H9 (cell line): ENCODE measurements around the gene WDR33. TPM values are rescaled to one million over a fixed set of nuclear protein-coding genes. Genes with fewer than 3 reads are reported as not detected.
A peak's percentile ranks its signal among the peaks of the same experiment; 100 is the strongest.

Source experiments
- DNase-seq: peaks from one replicate; pipeline ENCODE4 v3.0.0-alpha.2; 2017
- H2AFZ ChIP-seq: one replicate; pipeline ENCODE4 v1.6.1; 2013; ENCODE audit warnings: mild to moderate bottlenecking, low read length, control low read depth, moderate library complexity
- H2AK5ac ChIP-seq: 2 replicates; pipeline ENCODE4 v1.6.1; 2013; ENCODE audit warnings: low read length, control low read depth, mixed read lengths; ENCODE audit not compliant: insufficient read length
- H2BK120ac ChIP-seq: one replicate; pipeline ENCODE4 v1.6.1; 2013; ENCODE audit warnings: low read depth, mild to moderate bottlenecking, low read length, control low read depth, inconsistent platforms; ENCODE audit not compliant: poor library complexity, severe bottlenecking
- H2BK12ac ChIP-seq: 2 replicates; pipeline ENCODE4 v1.6.1; 2013; ENCODE audit warnings: low read length, control low read depth, mixed read lengths, low read depth; ENCODE audit not compliant: insufficient read length
- H2BK15ac ChIP-seq: 2 replicates; pipeline ENCODE4 v1.6.1; 2013; ENCODE audit warnings: low read depth, low read length, control low read depth
- H2BK20ac ChIP-seq: one replicate; pipeline ENCODE4 v1.6.1; 2013; ENCODE audit warnings: low read depth, mild to moderate bottlenecking, low read length, control low read depth, inconsistent platforms; ENCODE audit not compliant: poor library complexity, severe bottlenecking
- H2BK5ac ChIP-seq: 2 replicates; pipeline ENCODE4 v1.6.1; 2013; ENCODE audit warnings: low read length, control low read depth, mixed read lengths; ENCODE audit not compliant: insufficient read length
- H3K14ac ChIP-seq: 2 replicates; pipeline ENCODE4 v1.6.1; 2013; ENCODE audit warnings: low read length, control low read depth; ENCODE audit not compliant: insufficient read depth
- H3K18ac ChIP-seq: 2 replicates; pipeline ENCODE4 v1.6.1; 2013; ENCODE audit warnings: low read depth, mild to moderate bottlenecking, mixed read lengths, low read length, control low read depth; ENCODE audit not compliant: insufficient read length
- H3K23ac ChIP-seq: 2 replicates; pipeline ENCODE4 v1.6.1; 2013; ENCODE audit warnings: low read length, control low read depth, mixed read lengths, low read depth; ENCODE audit not compliant: insufficient read length
- H3K23me2 ChIP-seq: 2 replicates; pipeline ENCODE4 v1.6.1; 2013; ENCODE audit warnings: low read depth, mild to moderate bottlenecking, mixed read lengths, low read length, control low read depth; ENCODE audit not compliant: insufficient read length, poor library complexity, severe bottlenecking
- H3K27ac ChIP-seq: 2 replicates; pipeline ENCODE4 v1.5.1; 2013; ENCODE audit warnings: low read length, control low read depth, mixed read lengths, low read depth; ENCODE audit not compliant: insufficient read length
- H3K27me3 ChIP-seq: 2 replicates; pipeline ENCODE4 v1.6.1; 2013; ENCODE audit warnings: low read length, control low read depth, inconsistent platforms; ENCODE audit not compliant: insufficient read depth
- H3K4ac ChIP-seq: 2 replicates; pipeline ENCODE4 v1.6.1; 2013; ENCODE audit warnings: low read depth, mild to moderate bottlenecking, control low read depth, inconsistent platforms, low read length, moderate library complexity
- H3K4me1 ChIP-seq: 2 replicates; pipeline ENCODE4 v1.6.1; 2013; ENCODE audit warnings: low read length, control low read depth, inconsistent platforms; ENCODE audit not compliant: insufficient read depth
- H3K4me2 ChIP-seq: 2 replicates; pipeline ENCODE4 v1.6.1; 2013; ENCODE audit warnings: low read length, control low read depth, mixed read lengths; ENCODE audit not compliant: insufficient read length, insufficient read depth
- H3K56ac ChIP-seq: 2 replicates; pipeline ENCODE4 v1.6.1; 2013; ENCODE audit warnings: low read depth, mild to moderate bottlenecking, mixed read lengths, low read length, control low read depth; ENCODE audit not compliant: insufficient read length
- H3K79me1 ChIP-seq: 2 replicates; pipeline ENCODE4 v1.6.1; 2013; ENCODE audit warnings: low read depth, mild to moderate bottlenecking, moderate library complexity, low read length, control low read depth, inconsistent platforms; ENCODE audit not compliant: insufficient read depth, poor library complexity, severe bottlenecking
- H3K79me2 ChIP-seq: 2 replicates; pipeline ENCODE4 v1.6.1; 2013; ENCODE audit warnings: low read length, control low read depth, inconsistent platforms; ENCODE audit not compliant: insufficient read depth
- H3K9ac ChIP-seq: 2 replicates; pipeline ENCODE4 v1.6.1; 2013; ENCODE audit warnings: low read length, control low read depth, mixed read lengths; ENCODE audit not compliant: insufficient read length; ENCODE audit errors: extremely low read depth
- H3K9me3 ChIP-seq: one replicate; pipeline ENCODE4 v1.6.1; 2013; ENCODE audit warnings: low read depth, low read length, inconsistent platforms; ENCODE audit not compliant: control insufficient read depth
- H3T11ph ChIP-seq: one replicate; pipeline ENCODE4 v1.6.1; 2013; ENCODE audit warnings: mild to moderate bottlenecking, low read length, control low read depth, inconsistent platforms
- H4K20me1 ChIP-seq: one replicate; pipeline ENCODE4 v1.6.1; 2013; ENCODE audit not compliant: control insufficient read depth, insufficient read length, insufficient read depth
- H4K5ac ChIP-seq: 2 replicates; pipeline ENCODE4 v1.6.1; 2013; ENCODE audit warnings: low read depth, mild to moderate bottlenecking, mixed read lengths, low read length, control low read depth; ENCODE audit not compliant: insufficient read length
- H4K8ac ChIP-seq: replicated peaks from 2 replicates; pipeline ENCODE4 v1.6.1; 2013; ENCODE audit warnings: low read length, control low read depth, mixed read lengths, low read depth; ENCODE audit not compliant: insufficient read length
- H4K91ac ChIP-seq: 2 replicates; pipeline ENCODE4 v1.6.1; 2013; ENCODE audit warnings: low read depth, mild to moderate bottlenecking, moderate library complexity, mixed read lengths, low read length, control low read depth; ENCODE audit not compliant: insufficient read length
- H3K27ac Mint-ChIP-seq, 3 experiments: 2 replicates in 2 of 3; 3 replicates in 1 of 3; pipeline ENCODE4 v1.8.0; 2020 to 2021; ENCODE audit warnings: mixed read lengths in 3 of 3, mild to moderate bottlenecking in 1 of 3, moderate library complexity in 1 of 3
- H3K27me3 Mint-ChIP-seq: 2 replicates; pipeline ENCODE4 v1.8.0; 2021; ENCODE audit warnings: low read depth, mild to moderate bottlenecking, moderate library complexity, mixed read lengths
- H3K36me3 Mint-ChIP-seq, 3 experiments: 2 replicates in 2 of 3; 3 replicates in 1 of 3; pipeline ENCODE4 v1.8.0; 2020 to 2021; ENCODE audit warnings: low read depth in 3 of 3, mixed read lengths in 3 of 3; ENCODE audit not compliant: insufficient read depth in 1 of 3
- H3K4me1 Mint-ChIP-seq, 2 experiments: 2 replicates each; pipeline ENCODE4 v1.8.0; 2020; ENCODE audit warnings: mixed read lengths in 2 of 2
- H3K4me3 Mint-ChIP-seq, 2 experiments: 2 replicates in 1 of 2; 3 replicates in 1 of 2; pipeline ENCODE4 v1.8.0; 2020 to 2021; ENCODE audit warnings: mild to moderate bottlenecking in 2 of 2, mixed read lengths in 2 of 2, moderate library complexity in 1 of 2
- H3K9me3 Mint-ChIP-seq, 2 experiments: 2 replicates in 1 of 2; 3 replicates in 1 of 2; pipeline ENCODE4 v1.8.0; 2020; ENCODE audit warnings: mild to moderate bottlenecking in 2 of 2, mixed read lengths in 2 of 2, moderate library complexity in 1 of 2
- WGBS: extraction: QIAGEN DNeasy Blood & Tissue Kit; methylation state at CpG from one replicate; pipeline ENCODE4 v1.1.7; 2013; ENCODE audit warnings: missing lambda C conversion rate, low lambda C conversion rate, mixed read lengths; ENCODE audit not compliant: insufficient read length; ENCODE audit errors: extremely low coverage; 5-methylcytosine and 5-hydroxymethylcytosine counted together
- total RNA-seq: library from RNA; stranded (reverse); gene quantifications from 2 replicates; pipeline ENCODE4 v1.2.1, GENCODE V29; 2021
- TF ChIP-seq, protein P1 (sequence below): fragments of 200-600 bp; sonication (generic); conservative IDR thresholded peaks from 3 replicates; pipeline ENCODE4 v1.8.0; 2021; ENCODE audit warnings: antibody characterized with exemption, mild to moderate bottlenecking

The WDR33 gene
- total RNA-seq, 1 experiment from 2014 or later: 86.0 TPM

DNA sequence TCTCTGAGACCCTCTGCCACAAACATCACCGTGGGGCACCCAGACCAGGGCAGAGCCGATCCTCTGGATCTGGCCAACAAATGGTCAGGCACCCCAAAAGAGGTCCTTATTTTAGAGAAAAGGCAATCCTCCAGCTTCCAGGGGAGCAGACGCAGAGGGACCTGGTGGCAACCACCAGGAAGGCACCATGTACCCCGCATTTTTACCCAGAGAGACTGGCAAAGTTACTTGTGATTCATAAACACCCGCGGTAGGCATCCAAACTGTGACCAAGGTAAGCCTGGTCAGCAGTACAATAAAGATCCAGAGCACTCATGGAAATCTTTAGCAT, 146.1 kb downstream of the WDR33 start:
- peaks cover 14% of the 10 kb centered on the region; the same call in 1 of the 2 replicates for H3K27me3 ChIP-seq
- peak overlapping the region; percentile 18 for H3K4me2 ChIP-seq
- H4K91ac ChIP-seq: no peak overlapping the region
- H3K4ac ChIP-seq: no peak overlapping the region
- H4K20me1 ChIP-seq: no peaks in the 10 kb centered on the region
- no peaks in the 10 kb centered on the region for H3K9me3 ChIP-seq
- Mint-ChIP-seq H3K4me1 (peaks cover 3 to 4% of the 10 kb centered on the region in 2 experiments; a peak in 2 of 4 replicates), H3K4me3 (peak overlapping the region in 1 of 2 experiments; percentile 59; a peak in 3 of 5 replicates), H3K36me3 (peaks cover 0 to 2% (median 0%) of the 10 kb centered on the region in 3 experiments; a peak in 3 of 7 replicates), H3K27me3 (peaks cover 58% of the 10 kb centered on the region), H3K9me3 (no peaks in the 10 kb centered on the region), H3K27ac (no peak overlapping the region)
- no peak overlapping the region for H2BK20ac ChIP-seq
- H4K5ac ChIP-seq: no peak overlapping the region
- H2BK120ac ChIP-seq: no peak overlapping the region
- no peak overlapping the region for H3K23ac ChIP-seq
- H2BK15ac ChIP-seq: no peak overlapping the region
- no peak overlapping the region for H3K14ac ChIP-seq
- peaks cover 4% of the 10 kb centered on the region for H3K23me2 ChIP-seq
- no peak for DNase-seq
- no peak overlapping the region for H3K27ac ChIP-seq
- H2BK5ac ChIP-seq: no peak overlapping the region
- no peak overlapping the region for H3K18ac ChIP-seq
- H2AFZ ChIP-seq: no peak overlapping the region
- H3K56ac ChIP-seq: no peak overlapping the region
- H3K4me1 ChIP-seq: no peaks in the 10 kb centered on the region
- no peak overlapping the region for H2AK5ac ChIP-seq
- no CpG with 5 or more reads among the region's 6 CpGs for WGBS
- no peak overlapping the region for H2BK12ac ChIP-seq
- TF ChIP-seq, protein P1, sequence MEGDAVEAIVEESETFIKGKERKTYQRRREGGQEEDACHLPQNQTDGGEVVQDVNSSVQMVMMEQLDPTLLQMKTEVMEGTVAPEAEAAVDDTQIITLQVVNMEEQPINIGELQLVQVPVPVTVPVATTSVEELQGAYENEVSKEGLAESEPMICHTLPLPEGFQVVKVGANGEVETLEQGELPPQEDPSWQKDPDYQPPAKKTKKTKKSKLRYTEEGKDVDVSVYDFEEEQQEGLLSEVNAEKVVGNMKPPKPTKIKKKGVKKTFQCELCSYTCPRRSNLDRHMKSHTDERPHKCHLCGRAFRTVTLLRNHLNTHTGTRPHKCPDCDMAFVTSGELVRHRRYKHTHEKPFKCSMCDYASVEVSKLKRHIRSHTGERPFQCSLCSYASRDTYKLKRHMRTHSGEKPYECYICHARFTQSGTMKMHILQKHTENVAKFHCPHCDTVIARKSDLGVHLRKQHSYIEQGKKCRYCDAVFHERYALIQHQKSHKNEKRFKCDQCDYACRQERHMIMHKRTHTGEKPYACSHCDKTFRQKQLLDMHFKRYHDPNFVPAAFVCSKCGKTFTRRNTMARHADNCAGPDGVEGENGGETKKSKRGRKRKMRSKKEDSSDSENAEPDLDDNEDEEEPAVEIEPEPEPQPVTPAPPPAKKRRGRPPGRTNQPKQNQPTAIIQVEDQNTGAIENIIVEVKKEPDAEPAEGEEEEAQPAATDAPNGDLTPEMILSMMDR: no peak
- no peak overlapping the region for H3K9ac ChIP-seq
- H3K79me1 ChIP-seq: no peaks in the 10 kb centered on the region
- H3K79me2 ChIP-seq: 0 out of 2 replicates have a peak, but pooled peaks cover 2% of the 10 kb centered on the region
- no peak overlapping the region for H3T11ph ChIP-seq
- H4K8ac ChIP-seq: no peak overlapping the region
